ENCODE data around the gene ICAM2.

Gene ICAM2

DNA sequence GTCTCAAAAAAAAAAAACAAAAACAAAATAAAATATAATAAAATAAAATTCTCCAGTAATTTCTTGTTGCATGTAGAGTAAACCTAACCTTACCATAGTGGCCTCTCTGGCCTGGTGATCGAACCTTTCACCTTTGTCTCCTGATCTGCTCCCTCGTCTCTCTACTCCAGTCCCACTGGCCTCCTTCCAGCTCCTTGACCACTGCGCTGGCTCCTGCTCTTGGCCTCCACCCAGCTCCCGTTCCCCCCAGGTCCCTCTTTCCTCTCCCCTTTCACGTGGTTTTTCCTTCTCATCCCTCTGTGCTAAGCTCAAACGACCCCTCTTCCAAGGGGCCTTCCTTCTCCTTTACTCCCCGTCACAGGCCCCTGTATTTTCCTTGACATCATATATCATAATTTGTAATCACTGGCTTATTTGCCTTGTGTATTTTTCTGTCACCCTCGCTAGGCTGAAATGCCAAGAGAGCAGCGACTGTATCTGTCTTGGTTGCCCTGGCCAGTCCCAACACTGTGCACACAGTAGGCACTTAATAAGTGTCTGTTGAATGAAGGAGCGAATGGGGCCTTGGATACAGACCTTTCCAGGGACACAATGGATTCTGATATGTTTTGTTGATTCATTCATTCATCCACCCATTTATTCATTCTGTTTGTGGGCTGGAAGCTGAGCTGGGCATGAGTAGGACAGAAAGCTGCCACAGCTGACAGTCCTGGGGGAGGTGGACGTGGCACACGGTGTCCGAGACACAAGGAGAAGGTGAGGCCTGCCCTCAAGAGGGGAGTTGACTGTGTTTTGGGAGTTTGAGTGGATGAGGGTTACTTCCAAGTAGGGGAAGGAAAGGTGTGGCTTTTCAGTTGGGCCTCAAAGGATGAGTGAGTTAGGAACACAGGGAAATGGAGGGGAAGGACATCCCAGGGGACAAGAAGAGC, 41.9 kb downstream of the ICAM2 start:
- Histone ChIP-seq H3K36me3 (ENCODE audit: control insufficient read depth in 5 of 5, insufficient read depth in 5 of 5, low read length in 5 of 5) (no peaks in the 10 kb centered on the region), H3K27me3 (ENCODE audit: control insufficient read depth in 5 of 5, insufficient read depth in 4 of 5, low read length in 5 of 5) (peaks cover 0 to 15% (median 6%) of the 10 kb centered on the region in 5 donors), H3K4me1 (ENCODE audit: control insufficient read depth in 5 of 5, insufficient read depth in 5 of 5, low read length in 5 of 5) (peaks cover 0 to 81% (median 22%) of the 10 kb centered on the region in 5 donors), H3K9me3 (ENCODE audit: control insufficient read depth in 5 of 5, low read length in 5 of 5) (peaks cover 0 to 5% (median 0%) of the 10 kb centered on the region in 5 donors), H3K4me3 (ENCODE audit: low read depth in 1 of 5, low read length in 5 of 5) (no peak overlapping the region), H3K9ac (ENCODE audit: low read length in 5 of 5) (no peak overlapping the region), H3K27ac (ENCODE audit: low read depth, low read length) (peak overlapping the region; percentile 37)

DNA sequence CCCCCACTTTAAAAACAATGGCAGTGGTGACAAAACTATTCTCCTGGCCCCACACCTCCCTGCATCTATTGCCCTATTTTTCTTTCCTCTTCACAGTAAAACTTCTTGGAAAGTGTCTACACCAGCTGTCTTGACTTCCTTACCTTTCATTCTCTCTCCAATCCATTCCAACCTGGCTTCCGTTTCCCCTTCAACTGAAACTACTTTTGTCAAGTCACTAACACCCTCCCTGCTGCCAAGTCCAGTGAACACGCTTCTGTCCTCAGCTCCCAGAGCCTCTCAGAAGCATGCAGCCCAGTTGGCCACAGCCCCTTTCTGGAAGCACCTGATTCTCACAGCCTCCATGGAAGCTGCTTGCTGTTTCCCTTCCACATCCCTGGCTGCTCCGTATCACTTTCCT, 43.7 kb downstream of the ICAM2 start:
- no peak overlapping the region for H3K4me3 ChIP-seq (ENCODE audit: low read depth in 1 of 5, low read length in 5 of 5)

DNA sequence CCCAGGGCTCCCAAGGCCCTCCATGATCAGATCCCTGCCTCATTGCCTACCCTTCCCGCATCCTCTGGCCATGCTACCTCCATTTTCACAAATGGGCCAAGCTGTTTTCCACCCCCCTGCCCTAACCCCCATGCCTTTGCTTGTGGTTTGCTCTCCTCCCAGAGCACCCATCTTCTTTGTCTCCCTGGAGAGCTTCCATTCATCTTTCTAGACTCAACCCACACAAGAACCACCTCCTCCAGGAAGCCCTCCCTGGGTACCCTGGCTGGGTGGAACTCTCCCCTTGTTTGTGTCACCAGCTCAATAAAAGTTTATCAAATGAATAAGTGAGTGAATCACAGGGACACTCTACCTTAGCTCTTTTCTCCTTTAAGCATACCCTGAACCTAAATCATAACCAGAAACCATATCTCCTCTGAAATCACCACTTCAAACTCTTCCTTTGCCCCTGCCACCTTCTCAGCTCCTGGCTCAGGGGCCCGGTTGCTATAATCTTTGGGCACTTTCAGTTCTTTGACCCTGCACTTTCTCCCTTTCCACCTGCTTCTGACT, 44.8 kb downstream of the ICAM2 start:
- H3K36me3 ChIP-seq (ENCODE audit: control insufficient read depth in 5 of 5, insufficient read depth in 5 of 5, low read length in 5 of 5) = no peaks in the 10 kb centered on the region
- H3K4me1 ChIP-seq (ENCODE audit: control insufficient read depth in 5 of 5, insufficient read depth in 5 of 5, low read length in 5 of 5) = peaks cover 0 to 64% (median 11%) of the 10 kb centered on the region in 5 donors
- peaks cover 0 to 15% (median 6%) of the 10 kb centered on the region in 5 donors for H3K27me3 ChIP-seq (ENCODE audit: control insufficient read depth in 5 of 5, insufficient read depth in 4 of 5, low read length in 5 of 5)
- no peak overlapping the region for H3K4me3 ChIP-seq (ENCODE audit: low read depth in 1 of 5, low read length in 5 of 5)
- no peaks in the 10 kb centered on the region for H3K9me3 ChIP-seq (ENCODE audit: control insufficient read depth in 5 of 5, low read length in 5 of 5)
- H3K27ac ChIP-seq (ENCODE audit: low read depth, low read length) = no peak overlapping the region
- no peak overlapping the region for H3K9ac ChIP-seq (ENCODE audit: low read length in 5 of 5)

More for the DNA sequence above, 43.7 kb downstream of the ICAM2 start:
- no peak overlapping the region for H3K27ac ChIP-seq (ENCODE audit: low read depth, low read length)
- no peaks in the 10 kb centered on the region for H3K36me3 ChIP-seq (ENCODE audit: control insufficient read depth in 5 of 5, insufficient read depth in 5 of 5, low read length in 5 of 5)
- H3K4me1 ChIP-seq (ENCODE audit: control insufficient read depth in 5 of 5, insufficient read depth in 5 of 5, low read length in 5 of 5) = peaks cover 0 to 71% (median 14%) of the 10 kb centered on the region in 5 donors
- peaks cover 0 to 15% (median 6%) of the 10 kb centered on the region in 5 donors for H3K27me3 ChIP-seq (ENCODE audit: control insufficient read depth in 5 of 5, insufficient read depth in 4 of 5, low read length in 5 of 5)
- no peak overlapping the region for H3K9ac ChIP-seq (ENCODE audit: low read length in 5 of 5)
- H3K9me3 ChIP-seq (ENCODE audit: control insufficient read depth in 5 of 5, low read length in 5 of 5) = peaks cover 0 to 2% (median 0%) of the 10 kb centered on the region in 5 donors

DNA sequence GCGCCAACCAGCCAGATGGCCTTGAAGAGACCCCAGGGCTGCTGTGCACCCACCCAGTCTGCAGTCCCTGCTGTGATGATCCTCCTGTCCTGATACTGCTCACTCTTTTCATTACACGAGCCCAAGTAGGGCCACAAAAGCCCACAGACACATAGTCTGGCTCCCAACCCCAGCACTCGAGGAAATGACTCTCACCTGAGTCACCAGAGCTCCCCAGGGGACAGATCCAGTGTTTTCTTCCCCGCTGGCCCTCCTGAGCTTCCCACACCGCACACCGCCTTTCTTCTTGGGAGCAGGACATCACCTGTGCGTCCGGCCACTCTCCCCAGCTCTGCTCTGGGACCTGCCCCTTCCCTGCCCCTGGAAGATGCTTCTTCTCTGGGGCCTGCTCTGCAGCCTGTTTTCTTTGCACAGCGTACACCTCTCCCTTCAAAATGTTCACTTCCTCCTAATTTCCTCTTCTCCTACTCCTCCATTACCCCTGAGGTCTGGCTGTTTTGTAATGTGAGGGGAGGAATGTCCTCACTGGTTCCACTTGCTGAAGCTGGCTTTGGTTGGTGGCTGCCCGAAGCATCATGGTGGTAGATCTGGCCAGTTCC, 45.7 kb downstream of the ICAM2 start:
- no peaks in the 10 kb centered on the region for H3K36me3 ChIP-seq (ENCODE audit: control insufficient read depth in 5 of 5, insufficient read depth in 5 of 5, low read length in 5 of 5)
- H3K27me3 ChIP-seq (ENCODE audit: control insufficient read depth in 5 of 5, insufficient read depth in 4 of 5, low read length in 5 of 5) = peaks cover 0 to 15% (median 6%) of the 10 kb centered on the region in 5 donors
- no peaks in the 10 kb centered on the region for H3K9me3 ChIP-seq (ENCODE audit: control insufficient read depth in 5 of 5, low read length in 5 of 5)
- H3K9ac ChIP-seq (ENCODE audit: low read length in 5 of 5) = no peak overlapping the region
- no peak overlapping the region for H3K27ac ChIP-seq (ENCODE audit: low read depth, low read length)
- peaks cover 0 to 62% (median 7%) of the 10 kb centered on the region in 5 donors for H3K4me1 ChIP-seq (ENCODE audit: control insufficient read depth in 5 of 5, insufficient read depth in 5 of 5, low read length in 5 of 5)
- H3K4me3 ChIP-seq (ENCODE audit: low read depth in 1 of 5, low read length in 5 of 5) = no peak overlapping the region

DNA sequence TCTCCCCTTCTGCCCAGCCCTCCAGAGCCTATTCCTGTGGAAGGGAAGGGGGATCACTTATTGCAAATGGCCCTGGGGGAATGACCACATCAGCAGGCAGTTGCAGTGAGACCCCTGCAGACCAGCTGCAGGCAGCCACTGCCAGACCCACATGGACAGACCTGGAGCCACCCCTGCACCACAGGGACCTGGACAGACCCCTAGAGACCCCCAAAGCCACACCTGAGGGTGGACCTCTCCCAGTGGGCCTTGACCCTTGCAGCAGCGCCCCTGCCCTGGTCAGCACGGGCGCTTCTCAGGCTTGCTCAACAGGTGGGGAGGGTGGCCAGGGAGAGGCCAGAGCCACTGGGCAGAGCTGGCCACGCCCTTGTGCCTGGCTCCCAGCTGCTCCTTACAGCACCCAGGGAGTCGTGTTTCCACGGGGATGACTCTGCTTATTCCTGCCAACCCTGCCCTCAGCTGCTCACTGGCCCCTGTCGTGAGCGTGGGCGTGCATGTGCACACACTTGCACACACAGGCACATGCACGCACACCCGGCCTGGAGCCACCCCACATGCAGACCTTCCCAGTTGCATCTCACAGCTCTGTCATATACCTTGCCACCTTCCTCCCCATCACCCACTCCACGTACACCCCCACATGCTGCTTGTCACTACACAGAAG, 46.4 kb downstream of the ICAM2 start:
- Histone ChIP-seq H3K9me3 (ENCODE audit: control insufficient read depth in 5 of 5, low read length in 5 of 5) (no peaks in the 10 kb centered on the region), H3K27ac (ENCODE audit: low read depth, low read length) (no peak overlapping the region), H3K4me3 (ENCODE audit: low read depth in 1 of 5, low read length in 5 of 5) (no peak overlapping the region), H3K27me3 (ENCODE audit: control insufficient read depth in 5 of 5, insufficient read depth in 4 of 5, low read length in 5 of 5) (peaks cover 0 to 15% (median 6%) of the 10 kb centered on the region in 5 donors), H3K4me1 (ENCODE audit: control insufficient read depth in 5 of 5, insufficient read depth in 5 of 5, low read length in 5 of 5) (peaks cover 0 to 56% (median 7%) of the 10 kb centered on the region in 5 donors), H3K36me3 (ENCODE audit: control insufficient read depth in 5 of 5, insufficient read depth in 5 of 5, low read length in 5 of 5) (no peaks in the 10 kb centered on the region), H3K9ac (ENCODE audit: low read length in 5 of 5) (no peak overlapping the region)

DNA sequence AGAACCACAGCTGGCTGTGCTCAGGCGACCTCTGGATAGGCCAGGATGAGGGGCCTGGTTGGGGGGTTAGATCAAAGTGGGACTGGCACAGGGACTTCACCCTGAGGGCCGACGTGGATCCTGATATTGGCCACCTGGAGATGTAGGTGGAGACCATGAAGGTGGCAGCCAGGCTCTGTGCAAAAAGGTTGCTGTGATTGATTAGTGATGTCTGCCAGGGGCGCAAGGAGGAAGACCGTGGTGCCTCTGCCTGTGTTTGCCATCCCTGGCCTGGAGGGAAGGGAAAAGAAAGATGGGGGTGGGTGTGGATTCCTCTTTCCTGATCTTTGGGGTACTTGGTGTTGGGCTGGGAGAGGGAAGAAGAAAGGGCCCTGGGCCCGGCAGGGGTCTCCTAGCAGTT, 47.2 kb downstream of the ICAM2 start:
- Histone ChIP-seq H3K27ac (ENCODE audit: low read depth, low read length) (no peak overlapping the region), H3K4me3 (ENCODE audit: low read depth in 1 of 5, low read length in 5 of 5) (no peak overlapping the region), H3K27me3 (ENCODE audit: control insufficient read depth in 5 of 5, insufficient read depth in 4 of 5, low read length in 5 of 5) (peaks cover 0 to 15% (median 6%) of the 10 kb centered on the region in 5 donors), H3K9me3 (ENCODE audit: control insufficient read depth in 5 of 5, low read length in 5 of 5) (no peaks in the 10 kb centered on the region), H3K36me3 (ENCODE audit: control insufficient read depth in 5 of 5, insufficient read depth in 5 of 5, low read length in 5 of 5) (no peaks in the 10 kb centered on the region), H3K4me1 (ENCODE audit: control insufficient read depth in 5 of 5, insufficient read depth in 5 of 5, low read length in 5 of 5) (peaks cover 0 to 48% (median 7%) of the 10 kb centered on the region in 5 donors), H3K9ac (ENCODE audit: low read length in 5 of 5) (no peak overlapping the region)

DNA sequence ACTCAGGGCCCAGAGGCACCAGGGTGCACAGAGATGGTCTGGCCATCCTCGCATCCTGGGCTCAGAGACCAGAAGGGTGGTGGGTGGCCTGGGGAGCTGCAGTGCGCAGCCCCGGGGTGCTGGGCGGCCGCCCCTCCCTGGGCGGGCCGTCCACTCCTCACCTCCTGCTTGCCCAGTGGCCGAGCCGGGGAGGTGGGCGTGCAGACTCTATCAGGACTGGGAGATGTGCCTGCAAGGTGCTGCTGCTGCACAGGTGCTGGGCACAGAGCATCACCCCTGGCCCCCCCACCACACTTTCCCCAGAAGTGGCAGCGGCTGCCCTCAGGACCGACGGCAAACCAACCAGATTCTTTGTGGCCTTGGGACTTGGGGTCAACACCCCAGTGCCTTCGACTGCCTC, 47.6 kb downstream of the ICAM2 start, which contains the start of gene SCN4A:
Gene SCN4A (minus strand): TSS at position 123 of the 400 bp plus-strand sequence. CDS start 77 bp downstream, at position 46.
- H3K36me3 ChIP-seq (ENCODE audit: control insufficient read depth in 5 of 5, insufficient read depth in 5 of 5, low read length in 5 of 5) = no peaks in the 10 kb centered on the region
- no peak within 1 kb of the TSS for H3K27ac ChIP-seq (ENCODE audit: low read depth, low read length)
- H3K27me3 ChIP-seq (ENCODE audit: control insufficient read depth in 5 of 5, insufficient read depth in 4 of 5, low read length in 5 of 5) = peaks cover 0 to 15% (median 6%) of the 10 kb centered on the region in 5 donors
- no peak within 1 kb of the TSS for H3K4me3 ChIP-seq (ENCODE audit: low read depth in 1 of 5, low read length in 5 of 5)
- H3K4me1 ChIP-seq (ENCODE audit: control insufficient read depth in 5 of 5, insufficient read depth in 5 of 5, low read length in 5 of 5) = peaks cover 0 to 45% (median 7%) of the 10 kb centered on the region in 5 donors
- no peaks in the 10 kb centered on the region for H3K9me3 ChIP-seq (ENCODE audit: control insufficient read depth in 5 of 5, low read length in 5 of 5)
- no peak within 1 kb of the TSS for H3K9ac ChIP-seq (ENCODE audit: low read length in 5 of 5)

DNA sequence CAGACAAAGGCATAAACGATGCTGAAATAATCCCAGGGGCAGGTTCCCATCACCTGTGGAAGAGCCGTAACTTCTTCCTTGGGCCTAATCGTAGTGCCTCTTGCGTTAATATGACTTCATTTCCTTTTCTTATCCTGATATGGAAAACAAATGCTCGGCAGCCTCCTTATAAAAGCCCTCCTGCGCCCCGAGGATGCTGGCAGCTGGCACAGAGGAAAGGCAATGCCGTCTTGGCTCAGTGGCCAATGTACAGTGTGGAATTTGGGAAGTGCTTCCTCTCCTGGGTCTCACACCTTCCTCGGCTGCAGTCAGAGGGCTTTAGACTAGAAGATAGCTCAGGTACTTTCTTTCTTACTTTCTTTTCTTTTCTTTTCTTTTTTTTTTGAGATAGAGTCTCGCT, 51.2 kb downstream of the ICAM2 start:
- no peaks in the 10 kb centered on the region for H3K36me3 ChIP-seq (ENCODE audit: control insufficient read depth in 5 of 5, insufficient read depth in 5 of 5, low read length in 5 of 5)
- no peak overlapping the region for H3K9ac ChIP-seq (ENCODE audit: low read length in 5 of 5)
- peaks cover 0 to 26% (median 3%) of the 10 kb centered on the region in 5 donors for H3K4me1 ChIP-seq (ENCODE audit: control insufficient read depth in 5 of 5, insufficient read depth in 5 of 5, low read length in 5 of 5)
- H3K4me3 ChIP-seq (ENCODE audit: low read depth in 1 of 5, low read length in 5 of 5) = no peak overlapping the region
- no peak overlapping the region for H3K27ac ChIP-seq (ENCODE audit: low read depth, low read length)
- peaks cover 0 to 6% (median 3%) of the 10 kb centered on the region in 5 donors for H3K27me3 ChIP-seq (ENCODE audit: control insufficient read depth in 5 of 5, insufficient read depth in 4 of 5, low read length in 5 of 5)
- H3K9me3 ChIP-seq (ENCODE audit: control insufficient read depth in 5 of 5, low read length in 5 of 5) = no peaks in the 10 kb centered on the region

DNA sequence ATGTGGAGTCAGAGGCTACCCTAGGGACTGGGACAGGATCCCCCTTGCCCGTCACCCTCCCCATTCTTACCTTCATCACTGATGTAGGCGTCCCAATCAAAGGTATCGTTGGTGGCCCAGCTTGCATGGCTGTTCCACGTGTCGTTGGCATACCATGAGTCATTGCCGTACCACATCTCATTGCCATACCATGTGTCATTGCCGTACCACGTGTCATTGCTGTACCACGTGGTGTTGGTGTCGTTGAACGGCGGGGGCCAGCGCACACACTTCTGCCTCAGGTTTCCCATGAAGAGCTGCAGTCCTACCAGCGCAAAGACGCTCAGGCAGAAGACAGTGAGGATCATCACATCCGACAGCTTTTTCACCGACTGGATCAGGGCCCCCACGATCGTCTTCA, 52.5 kb downstream of the ICAM2 start:
- Histone ChIP-seq H3K4me3 (ENCODE audit: low read depth in 1 of 5, low read length in 5 of 5) (no peak overlapping the region), H3K27me3 (ENCODE audit: control insufficient read depth in 5 of 5, insufficient read depth in 4 of 5, low read length in 5 of 5) (no peaks in the 10 kb centered on the region), H3K4me1 (ENCODE audit: control insufficient read depth in 5 of 5, insufficient read depth in 5 of 5, low read length in 5 of 5) (peaks cover 0 to 33% (median 3%) of the 10 kb centered on the region in 5 donors), H3K9ac (ENCODE audit: low read length in 5 of 5) (no peak overlapping the region), H3K9me3 (ENCODE audit: control insufficient read depth in 5 of 5, low read length in 5 of 5) (no peaks in the 10 kb centered on the region), H3K36me3 (ENCODE audit: control insufficient read depth in 5 of 5, insufficient read depth in 5 of 5, low read length in 5 of 5) (no peaks in the 10 kb centered on the region), H3K27ac (ENCODE audit: low read depth, low read length) (no peak overlapping the region)
